ENCODE results near the gene KCNT1. TPM values are rescaled to one million over a fixed set of nuclear protein-coding genes. Genes with fewer than 3 reads are reported as not detected.

Gene KCNT1
- total RNA-seq, 1 experiment from 2014 or later: not detected

DNA sequence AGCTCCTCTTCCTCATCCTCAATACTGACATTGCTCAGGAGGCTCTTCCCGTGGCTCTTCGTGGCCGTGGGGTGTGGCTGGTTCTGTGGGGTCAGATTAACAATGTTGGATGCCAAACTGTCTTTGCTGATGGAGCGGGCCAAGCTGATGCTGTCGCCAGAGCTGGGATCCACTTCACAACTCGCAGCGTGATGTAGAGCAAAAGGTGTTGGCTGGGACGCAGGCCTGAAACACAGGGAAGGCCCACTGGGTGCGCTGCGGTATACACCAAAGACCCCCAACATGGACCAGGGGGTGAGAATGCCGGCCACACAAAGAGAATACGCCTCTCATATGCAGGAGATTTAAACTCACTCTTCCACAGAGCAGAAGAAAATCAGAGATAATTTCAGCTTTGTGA lies 121.1 kb downstream of the KCNT1 start:
- Histone ChIP-seq H3K36me3 (ENCODE audit: low read depth) (no peaks in the 10 kb centered on the region), H3K9me3 (ENCODE audit: insufficient read depth, low read depth) (no peaks in the 10 kb centered on the region), H4K20me1 (ENCODE audit: insufficient read depth) (no peaks in the 10 kb centered on the region), H2AFZ (no peak overlapping the region), H3K27ac (no peak overlapping the region), H3K4me1 (replicated peaks; ENCODE audit: insufficient read depth) (no peaks in the 10 kb centered on the region), H3F3A (ENCODE audit: insufficient read depth, low read depth) (no peaks in the 10 kb centered on the region), H3K4me3 (no peak overlapping the region), H3K27me3 (ENCODE audit: insufficient read depth, low read depth) (no peaks in the 10 kb centered on the region), H3K79me2 (ENCODE audit: low read depth) (no peaks in the 10 kb centered on the region), H3K9me2 (ENCODE audit: insufficient read depth) (no peaks in the 10 kb centered on the region), H3K4me2 (no peak overlapping the region)
- no TSS peak for BruUV-seq (replicated peaks)
- no peak for DNase-seq
- TF ChIP-seq EZH2 (IDR thresholded peaks at IDR 0.05; ENCODE audit: low read depth): no peak
- TF ChIP-seq, protein P1, sequence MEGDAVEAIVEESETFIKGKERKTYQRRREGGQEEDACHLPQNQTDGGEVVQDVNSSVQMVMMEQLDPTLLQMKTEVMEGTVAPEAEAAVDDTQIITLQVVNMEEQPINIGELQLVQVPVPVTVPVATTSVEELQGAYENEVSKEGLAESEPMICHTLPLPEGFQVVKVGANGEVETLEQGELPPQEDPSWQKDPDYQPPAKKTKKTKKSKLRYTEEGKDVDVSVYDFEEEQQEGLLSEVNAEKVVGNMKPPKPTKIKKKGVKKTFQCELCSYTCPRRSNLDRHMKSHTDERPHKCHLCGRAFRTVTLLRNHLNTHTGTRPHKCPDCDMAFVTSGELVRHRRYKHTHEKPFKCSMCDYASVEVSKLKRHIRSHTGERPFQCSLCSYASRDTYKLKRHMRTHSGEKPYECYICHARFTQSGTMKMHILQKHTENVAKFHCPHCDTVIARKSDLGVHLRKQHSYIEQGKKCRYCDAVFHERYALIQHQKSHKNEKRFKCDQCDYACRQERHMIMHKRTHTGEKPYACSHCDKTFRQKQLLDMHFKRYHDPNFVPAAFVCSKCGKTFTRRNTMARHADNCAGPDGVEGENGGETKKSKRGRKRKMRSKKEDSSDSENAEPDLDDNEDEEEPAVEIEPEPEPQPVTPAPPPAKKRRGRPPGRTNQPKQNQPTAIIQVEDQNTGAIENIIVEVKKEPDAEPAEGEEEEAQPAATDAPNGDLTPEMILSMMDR (conservative IDR thresholded peaks at IDR 0.05): no peak
- ChIA-PET POLR2A (ENCODE audit: unreplicated experiment) (no interaction called here), CTCF (no interaction called here)
- intact Hi-C loops (cut with micrococcal nuclease; ENCODE audit: unreplicated experiment): no loop called here

DNA sequence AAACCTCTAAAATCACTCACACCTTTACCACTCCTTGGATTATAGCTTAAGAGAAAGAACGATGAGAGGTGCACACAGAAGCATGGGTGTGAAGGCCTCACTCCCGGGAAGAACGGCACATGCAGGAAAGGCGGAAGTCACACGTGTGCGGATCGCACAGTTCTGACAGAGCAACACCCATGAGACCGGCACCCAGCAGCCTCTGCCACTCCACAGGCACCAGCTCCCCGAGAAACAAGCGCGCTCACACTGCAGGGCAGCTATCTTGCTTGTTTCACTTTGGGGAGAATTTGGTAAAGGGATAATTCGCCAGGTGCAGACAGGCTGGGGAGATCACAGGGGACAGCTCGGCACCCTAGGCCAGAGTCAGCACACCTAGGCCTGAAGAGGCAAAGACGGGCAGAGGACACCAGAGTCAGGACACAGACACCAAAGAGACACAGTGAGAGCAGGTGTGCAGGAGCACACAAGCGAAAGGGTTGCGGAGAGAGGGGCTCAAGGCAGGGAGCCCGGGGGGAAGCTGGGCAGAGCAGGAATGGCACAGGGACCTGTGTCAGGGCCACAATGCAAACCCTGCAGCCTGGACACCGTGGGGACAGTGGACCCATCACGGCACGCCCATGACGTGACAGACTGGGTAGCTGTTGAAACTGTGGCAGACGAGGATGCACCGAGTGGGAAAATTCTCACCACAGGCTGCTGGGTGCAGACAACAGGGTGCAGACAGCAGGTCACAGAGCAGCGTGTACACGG lies 123.6 kb downstream of the KCNT1 start:
- H3K27me3 ChIP-seq (ENCODE audit: insufficient read depth, low read depth): no peaks in the 10 kb centered on the region
- TF ChIP-seq, protein P1 (conservative IDR thresholded peaks at IDR 0.05): no peak
- TF ChIP-seq EZH2 (IDR thresholded peaks at IDR 0.05; ENCODE audit: low read depth): no peak
- no peak overlapping the region for H3K27ac ChIP-seq
- intact Hi-C loops (cut with micrococcal nuclease; ENCODE audit: unreplicated experiment): no loop called here
- H2AFZ ChIP-seq: no peak overlapping the region
- BruUV-seq (replicated peaks): no TSS peak
- H3F3A ChIP-seq (ENCODE audit: insufficient read depth, low read depth): no peaks in the 10 kb centered on the region
- no peak overlapping the region for H3K4me3 ChIP-seq
- no peaks in the 10 kb centered on the region for H4K20me1 ChIP-seq (ENCODE audit: insufficient read depth)
- no peaks in the 10 kb centered on the region for H3K9me2 ChIP-seq (ENCODE audit: insufficient read depth)
- no peaks in the 10 kb centered on the region for H3K9me3 ChIP-seq (ENCODE audit: insufficient read depth, low read depth)
- no peak for DNase-seq
- POLR2A ChIA-PET (ENCODE audit: unreplicated experiment): no interaction called here
- CTCF ChIA-PET: no interaction called here
- no peak overlapping the region for H3K4me2 ChIP-seq
- no peaks in the 10 kb centered on the region for H3K36me3 ChIP-seq (ENCODE audit: low read depth)
- no peaks in the 10 kb centered on the region for H3K4me1 ChIP-seq (replicated peaks; ENCODE audit: insufficient read depth)
- H3K79me2 ChIP-seq (ENCODE audit: low read depth): no peaks in the 10 kb centered on the region

DNA sequence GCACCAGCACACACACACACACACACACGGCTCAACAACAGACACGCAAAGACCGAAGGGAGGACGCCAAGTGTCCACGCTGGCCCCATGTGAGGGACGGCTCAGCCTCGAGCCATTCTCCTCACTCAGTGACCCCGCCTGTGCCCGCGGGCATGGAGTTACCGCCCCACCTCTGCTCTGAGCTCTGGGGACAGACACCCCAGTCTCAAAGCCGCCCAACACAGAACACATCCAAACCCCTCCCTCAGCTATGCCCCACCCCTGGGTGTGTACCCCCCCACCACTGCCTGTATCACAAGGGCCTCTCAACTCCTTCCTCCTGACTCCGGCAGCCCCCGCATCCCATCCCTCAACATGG lies 124.2 kb downstream of the KCNT1 start:
- no peaks in the 10 kb centered on the region for H3K9me3 ChIP-seq (ENCODE audit: insufficient read depth, low read depth)
- H2AFZ ChIP-seq: no peak overlapping the region
- no peak for TF ChIP-seq EZH2 (IDR thresholded peaks at IDR 0.05; ENCODE audit: low read depth)
- TF ChIP-seq, protein P1 (conservative IDR thresholded peaks at IDR 0.05): no peak
- H3K79me2 ChIP-seq (ENCODE audit: low read depth): no peaks in the 10 kb centered on the region
- no peaks in the 10 kb centered on the region for H3K4me1 ChIP-seq (replicated peaks; ENCODE audit: insufficient read depth)
- H3K4me2 ChIP-seq: no peak overlapping the region
- no peaks in the 10 kb centered on the region for H3K9me2 ChIP-seq (ENCODE audit: insufficient read depth)
- H3K4me3 ChIP-seq: no peak overlapping the region
- H3F3A ChIP-seq (ENCODE audit: insufficient read depth, low read depth): no peaks in the 10 kb centered on the region
- DNase-seq: no peak
- BruUV-seq (replicated peaks): no TSS peak
- H3K36me3 ChIP-seq (ENCODE audit: low read depth): no peaks in the 10 kb centered on the region
- H3K27me3 ChIP-seq (ENCODE audit: insufficient read depth, low read depth): no peaks in the 10 kb centered on the region
- no peaks in the 10 kb centered on the region for H4K20me1 ChIP-seq (ENCODE audit: insufficient read depth)
- intact Hi-C loops (cut with micrococcal nuclease; ENCODE audit: unreplicated experiment): no loop called here
- no peak overlapping the region for H3K27ac ChIP-seq
- CTCF ChIA-PET: no interaction called here
- POLR2A ChIA-PET (ENCODE audit: unreplicated experiment): no interaction called here
